Naive thymus-derived CD4-positive, alpha-beta T cell (primary cell): ENCODE measurements around the gene CPXM2. TPM values are rescaled to one million over a fixed set of nuclear protein-coding genes. Genes with fewer than 3 reads are reported as not detected.

ENCODE experiments used
- ATAC-seq: fragments of 150-1000 bp; cut with Tn5 transposase; 2 replicates; pipeline ENCODE4 v1.10.0; 2021; ENCODE audit warnings: mild to moderate bottlenecking, moderate library complexity
- CTCF ChIA-PET: fragments of 350-600 bp; sonication (Branson Sonifier 250); formaldehyde crosslinking; loops from one replicate; lab custom pipeline; 2021; ENCODE audit warnings: antibody characterized with exemption; lab: Charles Lee
- POLR2A ChIA-PET: fragments of 350-600 bp; sonication (Branson Sonifier 250); formaldehyde crosslinking; loops from one replicate; lab custom pipeline; 2021; ENCODE audit warnings: antibody characterized with exemption, inconsistent platforms; lab: Charles Lee
- DNase-seq, 9 donors: peaks; one replicate each; pipeline versions ENCODE4 v3.0.0 to v3.0.0-alpha.2; 2020 to 2022; ENCODE audit warnings: mixed read lengths in 1 of 9
- H3K27ac ChIP-seq: one replicate; pipeline ENCODE4 v1.7.0; 2013; ENCODE audit warnings: mild to moderate bottlenecking, low read depth, low read length, moderate library complexity
- H3K27me3 ChIP-seq, 2 donors: one replicate each; pipeline ENCODE4 v1.7.0; 2013; ENCODE audit warnings: low read length in 2 of 2, mild to moderate bottlenecking in 2 of 2, moderate library complexity in 2 of 2; ENCODE audit not compliant: control insufficient read depth in 2 of 2, insufficient read depth in 2 of 2
- H3K36me3 ChIP-seq, 3 experiments: 1 replicate in 2 of 3; 2 replicates in 1 of 3; pipeline ENCODE4 v1.7.0; 2013; ENCODE audit warnings: low read length in 3 of 3, mild to moderate bottlenecking in 3 of 3, moderate library complexity in 1 of 3; ENCODE audit not compliant: insufficient read depth in 3 of 3, control insufficient read depth in 2 of 3
- H3K4me1 ChIP-seq, 2 donors: one replicate each; pipeline ENCODE4 v1.7.0; 2013; ENCODE audit warnings: low read length in 2 of 2, mild to moderate bottlenecking in 2 of 2, moderate library complexity in 1 of 2; ENCODE audit not compliant: control insufficient read depth in 2 of 2, insufficient read depth in 2 of 2
- H3K4me3 ChIP-seq: 2 replicates; pipeline ENCODE4 v1.7.0; 2013; ENCODE audit warnings: mild to moderate bottlenecking, low read length
- H3K9me3 ChIP-seq, 3 experiments: 1 replicate in 2 of 3; 2 replicates in 1 of 3; pipeline ENCODE4 v1.7.0; 2013; ENCODE audit warnings: low read length in 3 of 3; ENCODE audit not compliant: control insufficient read depth in 2 of 3
- H3K27ac Mint-ChIP-seq, 9 donors: one replicate each; pipeline ENCODE4 v1.8.0; 2020 to 2022; ENCODE audit warnings: mixed read lengths in 9 of 9, mild to moderate bottlenecking in 8 of 9, moderate library complexity in 5 of 9, inconsistent platforms in 2 of 9
- H3K27me3 Mint-ChIP-seq, 5 donors: one replicate each; pipeline ENCODE4 v1.8.0; 2021 to 2022; ENCODE audit warnings: mixed read lengths in 5 of 5, mild to moderate bottlenecking in 1 of 5
- H3K36me3 Mint-ChIP-seq, 5 donors: one replicate each; pipeline ENCODE4 v1.8.0; 2020 to 2022; ENCODE audit warnings: mixed read lengths in 5 of 5, mild to moderate bottlenecking in 3 of 5, inconsistent platforms in 1 of 5
- H3K4me1 Mint-ChIP-seq, 7 donors: one replicate each; pipeline ENCODE4 v1.8.0; 2020 to 2022; ENCODE audit warnings: mixed read lengths in 7 of 7, mild to moderate bottlenecking in 3 of 7, inconsistent platforms in 1 of 7
- H3K4me3 Mint-ChIP-seq, 10 donors: one replicate each; pipeline ENCODE4 v1.8.0; 2020 to 2022; ENCODE audit warnings: mild to moderate bottlenecking in 10 of 10, mixed read lengths in 10 of 10, moderate library complexity in 6 of 10, inconsistent platforms in 2 of 10
- H3K9me3 Mint-ChIP-seq, 11 donors: one replicate each; pipeline ENCODE4 v1.8.0; 2020 to 2022; ENCODE audit warnings: mixed read lengths in 11 of 11, mild to moderate bottlenecking in 4 of 11, inconsistent platforms in 1 of 11, moderate library complexity in 1 of 11
- intact Hi-C, 2 donors: fragments of 100-400 bp; cut with micrococcal nuclease; formaldehyde crosslinking; loops; one replicate each; pipeline ENCODE4 v1.15.1; 2023
- polyA plus RNA-seq, 2 donors: library from polyadenylated mRNA; unstranded; fragments of 300-500 nt; fragmentation: Illumina TruSeq; gene quantifications; one replicate each; pipeline ENCODE4 v1.2.3, GENCODE V29; 2021
- total RNA-seq, 6 experiments: library from RNA in 5 of 6; stranded (reverse) in 5 of 6; gene quantifications; 1 replicate in 5 of 6; 2 replicates in 1 of 6; pipeline ENCODE4 v1.2.3 and lab custom pipeline; 2021 to 2026

The CPXM2 gene
- total and polyA plus RNA-seq, 7 experiments from 2014 or later, result not detected

DNA sequence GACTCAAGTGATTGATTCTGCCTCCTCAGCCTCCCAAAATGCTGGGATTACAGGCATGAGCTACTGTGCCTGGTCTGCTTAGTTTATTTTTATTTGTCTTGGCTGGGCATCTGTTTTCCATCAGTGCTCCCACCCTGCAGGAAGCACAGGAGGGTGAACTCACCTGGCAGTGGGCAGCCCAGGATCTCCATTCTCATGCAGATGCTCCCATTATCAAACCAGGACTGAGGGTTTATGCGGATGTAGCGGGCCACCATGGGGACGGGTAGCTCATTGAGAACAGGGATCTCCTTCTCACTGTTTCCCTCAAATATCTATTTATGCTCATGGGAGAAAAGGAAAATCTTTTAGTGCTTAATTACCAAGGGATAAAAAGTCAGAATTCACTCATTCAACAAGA lies 93.8 kb downstream of the CPXM2 start:
- Mint-ChIP-seq H3K27me3 (peaks cover 0 to 13% (median 7%) of the 10 kb centered on the region in 5 donors), H3K4me3 (no peak overlapping the region), H3K4me1 (peaks cover 0 to 3% (median 0%) of the 10 kb centered on the region in 7 donors), H3K27ac (no peak overlapping the region), H3K36me3 (no peaks in the 10 kb centered on the region), H3K9me3 (peaks cover 0 to 7% (median 0%) of the 10 kb centered on the region in 11 donors)
- CTCF ChIA-PET, result interaction anchor here (0.7 kb wide), 1 partner anchor 18 kb away, joined by 4 read pairs; no protein-coding TSS in a partner anchor
- Histone ChIP-seq H3K27me3 (no peaks in the 10 kb centered on the region), H3K4me3 (no peak overlapping the region), H3K4me1 (no peaks in the 10 kb centered on the region), H3K9me3 (no peaks in the 10 kb centered on the region), H3K27ac (no peak overlapping the region), H3K36me3 (no peaks in the 10 kb centered on the region)
- intact Hi-C loops, result no loop called here
- POLR2A ChIA-PET, result no interaction called here
- ATAC-seq (no peak), DNase-seq (no peak)

DNA sequence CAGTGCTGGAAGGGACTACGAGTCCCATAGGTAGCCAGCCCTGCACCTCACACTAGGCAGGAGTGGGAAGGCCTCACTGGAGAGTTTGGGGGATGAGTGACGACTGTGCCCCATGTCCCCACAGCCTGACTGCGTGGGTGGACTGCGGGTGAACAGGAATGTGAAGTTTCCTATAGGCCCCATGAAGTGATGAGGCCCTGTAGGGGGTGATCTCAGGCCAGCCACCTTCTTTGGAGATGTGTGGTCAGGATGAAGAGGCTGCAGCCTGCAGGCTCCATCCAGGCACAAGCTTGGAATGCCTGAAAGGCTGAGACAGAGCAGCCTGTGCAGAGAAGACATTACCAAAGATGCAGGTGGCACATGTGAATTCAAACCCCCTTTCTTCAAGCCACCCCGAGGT lies 94.9 kb downstream of the CPXM2 start:
- H3K9me3 Mint-ChIP-seq, result peaks cover 0 to 7% (median 0%) of the 10 kb centered on the region in 11 donors
- Histone ChIP-seq H3K9me3 (no peaks in the 10 kb centered on the region), H3K27me3 (no peaks in the 10 kb centered on the region), H3K4me3 (no peak overlapping the region), H3K27ac (no peak overlapping the region), H3K36me3 (no peaks in the 10 kb centered on the region), H3K4me1 (no peaks in the 10 kb centered on the region)
- H3K4me3 Mint-ChIP-seq, result no peak overlapping the region
- ChIA-PET POLR2A (no interaction called here), CTCF (no interaction called here)
- DNase-seq, result no peak
- H3K4me1 Mint-ChIP-seq, result peaks cover 0 to 3% (median 0%) of the 10 kb centered on the region in 7 donors
- H3K27ac Mint-ChIP-seq, result no peak overlapping the region
- H3K36me3 Mint-ChIP-seq, result no peaks in the 10 kb centered on the region
- intact Hi-C loops, result no loop called here
- peaks cover 5 to 12% (median 11%) of the 10 kb centered on the region in 5 donors for H3K27me3 Mint-ChIP-seq
- no peak for ATAC-seq

DNA sequence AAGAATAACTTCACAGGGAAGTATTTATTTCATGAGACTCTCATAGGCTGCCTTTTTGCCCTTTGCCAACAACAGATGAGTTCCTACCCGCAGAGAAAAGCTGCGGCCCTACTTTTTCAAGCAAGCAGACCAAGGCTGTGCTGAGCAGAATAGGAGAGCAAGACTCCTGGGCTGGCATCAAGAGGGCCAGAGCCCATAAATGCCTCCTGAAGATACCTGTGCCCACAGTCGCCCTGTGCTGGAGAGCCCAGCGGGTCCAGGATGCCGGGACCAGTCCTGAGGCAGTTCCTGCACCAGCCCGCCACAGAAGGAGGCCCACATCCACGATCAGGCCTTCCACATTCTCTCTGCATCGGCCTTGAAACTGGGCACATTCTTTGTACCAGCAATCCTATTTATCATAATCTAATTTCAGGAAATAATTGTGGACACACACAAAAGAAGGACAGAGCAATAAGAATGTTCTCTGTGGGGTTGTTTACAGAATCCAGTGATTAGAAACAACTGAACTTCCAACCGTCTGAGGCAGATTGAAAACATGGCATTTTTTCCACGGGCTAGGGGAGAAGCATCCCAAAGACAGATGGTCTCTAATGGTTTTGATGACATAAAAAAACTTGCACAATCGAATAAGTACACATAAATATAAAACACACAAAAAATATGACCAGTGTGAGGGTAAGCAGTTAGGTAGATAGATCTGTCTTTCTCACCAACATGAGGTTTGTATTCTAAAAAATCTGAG lies 95.6 kb downstream of the CPXM2 start:
- intact Hi-C loops, result no loop called here
- Mint-ChIP-seq H3K27ac (no peak overlapping the region), H3K9me3 (peaks cover 0 to 7% (median 0%) of the 10 kb centered on the region in 11 donors), H3K4me3 (no peak overlapping the region), H3K27me3 (peaks cover 5 to 14% (median 9%) of the 10 kb centered on the region in 5 donors), H3K4me1 (peaks cover 0 to 3% (median 0%) of the 10 kb centered on the region in 7 donors), H3K36me3 (peaks cover 0 to 3% (median 0%) of the 10 kb centered on the region in 5 donors)
- Histone ChIP-seq H3K4me1 (no peaks in the 10 kb centered on the region), H3K27me3 (no peaks in the 10 kb centered on the region), H3K27ac (no peak overlapping the region), H3K36me3 (no peaks in the 10 kb centered on the region), H3K4me3 (no peak overlapping the region), H3K9me3 (no peaks in the 10 kb centered on the region)
- CTCF ChIA-PET, result no interaction called here
- ATAC-seq, result no peak
- POLR2A ChIA-PET, result no interaction called here
- DNase-seq, result no peak

DNA sequence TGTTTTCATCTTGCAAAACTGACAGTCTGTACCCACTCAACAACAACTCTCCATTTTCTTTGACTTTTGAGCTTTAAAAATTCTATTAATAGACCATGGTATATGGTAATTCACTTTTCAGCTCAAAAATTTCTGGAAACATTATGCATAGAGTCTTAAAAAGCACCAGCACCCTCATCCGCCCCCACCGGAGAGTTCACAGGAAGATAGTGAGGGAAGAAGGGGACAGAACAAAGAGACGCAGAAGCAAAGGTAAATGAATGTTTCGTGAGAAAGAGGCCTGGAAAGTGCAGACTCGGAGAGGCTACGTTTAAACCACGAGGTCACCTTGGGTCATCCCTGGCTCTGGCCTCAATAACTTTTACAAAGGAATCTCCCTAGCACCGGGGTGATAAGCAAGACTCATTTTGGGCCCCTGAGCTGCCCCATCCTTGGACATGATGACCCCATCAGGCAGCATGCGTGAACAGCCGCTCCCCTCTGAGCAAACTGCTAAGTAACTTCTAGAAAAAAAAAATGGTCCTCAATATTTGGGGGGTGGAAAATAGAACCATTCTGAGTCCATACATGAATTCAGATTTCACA lies 96.3 kb downstream of the CPXM2 start:
- ChIA-PET CTCF (no interaction called here), POLR2A (no interaction called here)
- DNase-seq, result no peak
- Mint-ChIP-seq H3K4me3 (no peak overlapping the region), H3K4me1 (peaks cover 0 to under 1% (median 0%) of the 10 kb centered on the region in 7 donors), H3K36me3 (peaks cover 0 to 3% (median 0%) of the 10 kb centered on the region in 5 donors), H3K27ac (no peak overlapping the region), H3K9me3 (peaks cover 0 to 9% (median 3%) of the 10 kb centered on the region in 11 donors), H3K27me3 (peaks cover 5 to 18% (median 7%) of the 10 kb centered on the region in 5 donors)
- no peaks in the 10 kb centered on the region for H3K4me1 ChIP-seq
- ATAC-seq, result no peak
- no peaks in the 10 kb centered on the region for H3K36me3 ChIP-seq
- H3K27me3 ChIP-seq, result no peaks in the 10 kb centered on the region
- H3K9me3 ChIP-seq, result no peaks in the 10 kb centered on the region
- no peak overlapping the region for H3K4me3 ChIP-seq
- intact Hi-C loops, result no loop called here
- H3K27ac ChIP-seq, result no peak overlapping the region

DNA sequence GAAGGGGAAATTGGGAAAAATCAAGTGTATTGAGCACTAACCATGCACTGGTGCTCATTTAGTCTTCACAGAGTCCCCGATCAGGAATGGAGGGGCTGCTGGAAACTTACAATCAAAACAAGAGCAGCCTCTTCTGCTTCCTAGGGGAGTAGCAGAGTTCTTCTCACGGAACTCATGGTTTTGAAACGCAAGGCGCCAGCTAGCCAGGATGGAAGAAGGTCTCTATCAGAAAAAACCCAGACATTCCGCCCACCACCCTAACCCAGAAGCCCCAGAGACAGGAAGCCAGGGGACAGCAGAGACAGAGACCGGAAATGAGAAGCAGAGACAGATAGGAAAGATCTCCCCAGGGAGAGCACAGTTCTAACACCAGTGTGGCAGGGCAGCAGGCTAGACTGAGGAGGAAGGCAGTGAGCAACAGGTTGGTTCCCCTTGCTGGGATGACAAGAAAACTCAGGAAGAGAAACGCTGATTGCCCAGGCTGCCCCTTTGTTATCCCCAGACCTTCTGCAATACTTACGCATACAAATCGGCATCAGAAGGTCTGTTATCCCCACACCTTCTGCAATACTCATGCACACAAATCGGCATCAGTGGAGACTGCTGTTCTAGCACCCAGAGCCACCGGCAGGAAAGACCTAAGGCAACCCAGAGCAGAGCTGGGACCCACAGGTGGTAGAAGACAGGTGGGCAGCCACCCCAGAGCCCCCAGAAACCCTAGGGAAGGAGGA lies 99.2 kb downstream of the CPXM2 start:
- Histone ChIP-seq H3K36me3 (no peaks in the 10 kb centered on the region), H3K4me1 (no peaks in the 10 kb centered on the region), H3K4me3 (no peak overlapping the region), H3K9me3 (no peaks in the 10 kb centered on the region), H3K27ac (no peak overlapping the region), H3K27me3 (no peaks in the 10 kb centered on the region)
- Mint-ChIP-seq H3K27me3 (peaks cover 0 to 23% (median 7%) of the 10 kb centered on the region in 5 donors), H3K36me3 (peaks cover 0 to 3% (median 0%) of the 10 kb centered on the region in 5 donors), H3K4me1 (no peaks in the 10 kb centered on the region), H3K9me3 (peaks cover 0 to 10% (median 4%) of the 10 kb centered on the region in 11 donors), H3K4me3 (no peak overlapping the region), H3K27ac (no peak overlapping the region)
- DNase-seq (no peak), ATAC-seq (no peak)
- intact Hi-C loops, result no loop called here
- CTCF ChIA-PET, result no interaction called here
- POLR2A ChIA-PET, result no interaction called here

DNA sequence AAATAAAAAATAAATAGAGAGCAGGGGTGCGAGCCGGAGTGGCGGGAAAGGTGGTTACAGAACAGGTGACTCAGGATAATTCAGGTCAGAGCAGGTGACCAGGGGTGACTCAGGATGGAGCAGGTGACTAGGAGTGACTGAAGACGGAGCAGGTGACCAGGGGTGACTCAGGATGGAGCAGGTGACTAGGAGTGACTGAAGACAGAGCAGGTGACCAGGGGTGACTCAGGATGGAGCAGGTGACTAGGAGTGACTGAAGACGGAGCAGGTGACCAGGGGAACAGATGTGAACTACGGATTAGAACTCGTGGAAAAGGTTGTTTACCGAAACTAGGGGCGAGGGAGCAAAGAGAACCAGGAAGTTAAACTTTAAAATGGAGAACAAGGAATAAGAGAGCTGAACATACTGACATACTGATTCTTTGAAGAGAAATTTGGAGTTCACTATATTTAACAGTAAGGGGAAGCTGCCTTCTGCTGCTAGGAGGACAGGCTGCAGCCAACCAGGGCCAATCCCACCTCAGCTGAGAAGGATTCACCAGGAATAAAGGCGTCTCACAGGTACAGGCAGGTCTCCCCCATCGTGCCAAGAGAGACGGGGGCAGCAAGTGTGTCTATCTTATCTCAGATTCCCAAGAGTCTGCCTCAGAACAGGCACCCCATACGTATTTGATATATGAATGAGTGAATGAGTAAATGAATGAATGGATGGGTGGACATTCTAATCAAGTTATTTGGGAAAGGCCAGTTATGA lies 101.3 kb downstream of the CPXM2 start:
- no peak for ATAC-seq
- peaks cover 0 to 3% (median 0%) of the 10 kb centered on the region in 5 donors for H3K36me3 Mint-ChIP-seq
- DNase-seq, result no peak
- Histone ChIP-seq H3K27ac (no peak overlapping the region), H3K9me3 (no peaks in the 10 kb centered on the region), H3K36me3 (no peaks in the 10 kb centered on the region), H3K4me3 (no peak overlapping the region), H3K4me1 (no peaks in the 10 kb centered on the region), H3K27me3 (no peaks in the 10 kb centered on the region)
- H3K27me3 Mint-ChIP-seq, result peaks cover 0 to 41% (median 17%) of the 10 kb centered on the region in 5 donors
- H3K4me1 Mint-ChIP-seq, result no peaks in the 10 kb centered on the region
- CTCF ChIA-PET, result no interaction called here
- no peak overlapping the region for H3K4me3 Mint-ChIP-seq
- POLR2A ChIA-PET, result no interaction called here
- intact Hi-C loops, result no loop called here
- H3K9me3 Mint-ChIP-seq, result peaks cover 0 to 10% (median 5%) of the 10 kb centered on the region in 11 donors
- no peak overlapping the region for H3K27ac Mint-ChIP-seq
